ENCODE measurements around the gene HSDL2. TPM values are rescaled to one million over a fixed set of nuclear protein-coding genes. Genes with fewer than 3 reads are reported as not detected.

Gene HSDL2
- total and polyA plus RNA-seq, 3 experiments from 2014 or later = 14.9 to 17.9 (median 17.0) TPM

DNA sequence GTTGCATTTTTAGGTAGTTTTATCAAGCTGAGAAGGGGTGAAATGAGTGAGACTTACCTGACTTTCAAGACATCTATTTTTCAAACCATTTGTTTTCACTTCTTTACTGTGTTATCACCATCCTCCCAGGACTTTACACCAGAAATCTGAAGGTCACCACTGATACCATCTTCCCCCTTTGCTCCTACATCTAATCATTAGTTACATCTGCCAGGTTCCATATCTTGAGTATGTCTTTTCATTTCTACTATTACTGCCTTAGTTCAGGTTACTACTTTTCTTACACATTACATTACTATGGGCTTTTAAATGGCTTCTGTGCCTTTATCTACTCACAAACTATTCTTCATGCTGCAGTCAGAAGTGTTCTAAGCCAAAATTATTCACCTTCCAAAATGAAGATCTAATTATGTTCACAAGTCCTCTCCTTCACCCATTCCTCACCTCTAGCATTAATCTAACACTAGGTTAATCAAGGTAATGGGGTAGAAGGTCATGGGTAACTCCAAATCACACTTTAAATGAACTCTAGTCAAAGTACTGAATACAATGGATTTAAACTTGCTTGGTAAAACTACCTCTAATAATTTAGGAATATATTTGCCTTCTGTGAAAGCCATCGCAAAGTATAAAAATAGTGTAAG lies 2.1 kb upstream of the HSDL2 start:
- Mint-ChIP-seq H3K27me3 (no peaks in the 10 kb centered on the region), H3K4me1 (peaks cover 33 to 56% (median 46%) of the 10 kb centered on the region in 3 donors), H3K9me3 (peaks cover 0 to 3% (median 0%) of the 10 kb centered on the region in 5 donors), H3K4me3 (peak overlapping the region in 6 of 7 donors; percentile 3 to 99 (median 65)), H3K36me3 (peaks cover 2 to 14% (median 8%) of the 10 kb centered on the region in 3 donors), H3K27ac (peak overlapping the region in 5 of 8 donors; percentile 0 to 80 (median 7))
- Histone ChIP-seq H3K27me3 (ENCODE audit: insufficient read depth, low read length, poor library complexity, severe bottlenecking) (no peaks in the 10 kb centered on the region), H3K27ac (ENCODE audit: low read depth, low read length) (peak overlapping the region; percentile 87), H3K4me3 (ENCODE audit: low read length) (peak overlapping the region; percentile 88), H3K4me1 (ENCODE audit: insufficient read depth, low read length) (peaks cover 20% of the 10 kb centered on the region), H3K36me3 (ENCODE audit: insufficient read depth, low read length) (no peaks in the 10 kb centered on the region), H3K9me3 (ENCODE audit: low read length) (no peaks in the 10 kb centered on the region)
- ChIA-PET POLR2A (no interaction called here), CTCF (interaction anchor here (1.0 to 1.4 kb wide), 2 partner anchors 16 to 279 kb away, joined by 3 read pairs; no protein-coding TSS in a partner anchor)
- DNase-seq = no peak

GRCh38 chr9:112378328-112379176 lies 1.4 kb upstream of the HSDL2 start:
- H3K4me1 Mint-ChIP-seq = peaks cover 34 to 62% (median 49%) of the 10 kb centered on the region in 3 donors
- peak overlapping the region; percentile 87 for H3K27ac ChIP-seq (ENCODE audit: low read depth, low read length)
- DNase-seq = no peak
- POLR2A ChIA-PET = interaction anchor here (1.3 to 2.1 kb wide), 4 partner anchors 45 to 482 kb away, joined by 4 to 18 read pairs (median 10); partner anchors contain the start of genes KIAA1958, PTBP3 and UGCG
- H3K9me3 ChIP-seq (ENCODE audit: low read length) = no peaks in the 10 kb centered on the region
- no peaks in the 10 kb centered on the region for H3K27me3 Mint-ChIP-seq
- peak overlapping the region; percentile 97 to 99 (median 99) for H3K4me3 Mint-ChIP-seq
- H3K4me3 ChIP-seq (ENCODE audit: low read length) = peak overlapping the region; percentile 88
- H3K36me3 ChIP-seq (ENCODE audit: insufficient read depth, low read length) = no peaks in the 10 kb centered on the region
- H3K4me1 ChIP-seq (ENCODE audit: insufficient read depth, low read length) = peaks cover 20% of the 10 kb centered on the region
- H3K36me3 Mint-ChIP-seq = peaks cover 2 to 14% (median 5%) of the 10 kb centered on the region in 3 donors
- no peaks in the 10 kb centered on the region for H3K27me3 ChIP-seq (ENCODE audit: insufficient read depth, low read length, poor library complexity, severe bottlenecking)
- peaks cover 0 to under 1% (median 0%) of the 10 kb centered on the region in 5 donors for H3K9me3 Mint-ChIP-seq
- peak overlapping the region; percentile 92 to 99 (median 98) for H3K27ac Mint-ChIP-seq
- CTCF ChIA-PET = interaction anchor here (0.8 to 1.9 kb wide), 11 partner anchors 17 to 414 kb away, joined by 3 to 16 read pairs (median 3); partner anchors contain the start of gene KIAA1958

DNA sequence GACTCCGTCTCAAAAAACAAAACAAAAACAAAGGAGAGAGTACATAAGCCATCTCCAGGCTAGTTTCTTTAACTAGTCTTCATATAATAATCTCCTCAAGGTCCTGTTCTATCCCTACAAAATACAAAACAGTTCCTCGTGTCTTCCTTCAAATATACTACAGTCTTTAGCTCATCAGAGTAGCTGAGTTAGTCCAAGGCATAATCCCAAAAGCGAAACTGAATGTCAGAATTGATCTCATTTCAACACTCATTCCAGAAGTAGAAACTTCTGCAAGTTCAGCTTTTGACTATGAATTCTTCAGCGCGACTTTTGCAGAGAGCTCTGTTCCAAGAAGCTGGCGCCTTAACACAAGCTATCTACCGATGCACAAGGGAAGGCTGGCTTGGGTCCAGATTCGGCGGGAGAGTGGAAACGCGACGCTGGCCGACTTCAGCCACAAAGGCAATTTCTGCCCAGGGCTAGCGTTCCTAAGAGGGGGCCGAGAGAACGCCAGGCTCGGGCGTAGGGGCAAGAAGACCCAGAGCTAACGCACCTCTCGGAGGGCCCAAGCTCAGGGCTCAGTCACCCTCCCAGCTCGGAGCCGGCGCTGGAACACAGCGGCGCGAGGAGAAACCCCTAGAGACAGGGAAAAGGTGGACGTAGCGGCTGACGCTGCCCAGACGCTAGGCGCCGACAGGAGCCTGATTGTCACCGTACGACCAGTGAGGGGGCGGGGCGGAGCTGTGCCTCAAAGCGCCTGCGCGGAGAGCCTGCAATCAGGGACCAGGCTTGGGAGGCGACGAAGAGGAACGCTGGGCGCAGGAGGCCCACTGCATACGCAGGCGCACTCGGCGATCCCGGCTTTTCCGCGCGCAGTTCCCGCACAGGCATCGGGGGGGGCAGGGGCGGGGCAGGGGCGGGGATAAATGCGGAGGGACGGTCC lies 469 bp upstream of the HSDL2 start:
- POLR2A ChIA-PET = interaction anchor here (0.5 to 2.1 kb wide), 9 partner anchors 12 to 483 kb away, joined by 3 to 18 read pairs (median 4); partner anchors contain the start of genes INIP, KIAA1958, PTBP3 and UGCG
- Histone ChIP-seq H3K27me3 (ENCODE audit: insufficient read depth, low read length, poor library complexity, severe bottlenecking) (no peaks in the 10 kb centered on the region), H3K36me3 (ENCODE audit: insufficient read depth, low read length) (no peaks in the 10 kb centered on the region), H3K9me3 (ENCODE audit: low read length) (no peaks in the 10 kb centered on the region), H3K27ac (ENCODE audit: low read depth, low read length) (peak overlapping the region; percentile 87), H3K4me1 (ENCODE audit: insufficient read depth, low read length) (peaks cover 20% of the 10 kb centered on the region), H3K4me3 (ENCODE audit: low read length) (peak overlapping the region; percentile 88)
- Mint-ChIP-seq H3K36me3 (peaks cover 2 to 14% (median 4%) of the 10 kb centered on the region in 3 donors), H3K4me1 (peaks cover 35 to 64% (median 49%) of the 10 kb centered on the region in 3 donors), H3K27ac (peak overlapping the region; percentile 92 to 99 (median 98)), H3K27me3 (no peaks in the 10 kb centered on the region), H3K4me3 (peak overlapping the region; percentile 97 to 99 (median 99)), H3K9me3 (no peaks in the 10 kb centered on the region)
- CTCF ChIA-PET = interaction anchor here (0.8 to 1.9 kb wide), 11 partner anchors 18 to 413 kb away, joined by 3 to 16 read pairs (median 3); partner anchors contain the start of gene KIAA1958
- peak; percentile 93 to 99 (median 97) for DNase-seq

- Mint-ChIP-seq H3K9me3 (no peaks in the 10 kb centered on the region), H3K27me3 (no peaks in the 10 kb centered on the region), H3K36me3 (peaks cover 0 to 14% (median 2%) of the 10 kb centered on the region in 3 donors), H3K4me3 (peak overlapping the region; percentile 97 to 99 (median 99)), H3K27ac (peak overlapping the region; percentile 1 to 98 (median 90)), H3K4me1 (peaks cover 35 to 64% (median 53%) of the 10 kb centered on the region in 3 donors)
- Histone ChIP-seq H3K4me3 (ENCODE audit: low read length) (peak overlapping the region; percentile 79), H3K27me3 (ENCODE audit: insufficient read depth, low read length, poor library complexity, severe bottlenecking) (no peaks in the 10 kb centered on the region), H3K27ac (ENCODE audit: low read depth, low read length) (peak overlapping the region; percentile 87), H3K4me1 (ENCODE audit: insufficient read depth, low read length) (peaks cover 20% of the 10 kb centered on the region), H3K36me3 (ENCODE audit: insufficient read depth, low read length) (no peaks in the 10 kb centered on the region), H3K9me3 (ENCODE audit: low read length) (no peaks in the 10 kb centered on the region)
- ChIA-PET POLR2A (interaction anchor here (1.0 to 2.1 kb wide), 2 partner anchors 63 to 106 kb away, joined by 3 to 16 read pairs; partner anchors contain the start of gene KIAA1958), CTCF (no interaction called here)
- DNase-seq = peak in 2 of 5 donors; percentile 7 to 27
Observed at GRCh38 chr9:112380825-112381221, 915 bp downstream of the HSDL2 start.

- H3K4me3 ChIP-seq (ENCODE audit: low read length) = no peak overlapping the region
- no peaks in the 10 kb centered on the region for H3K9me3 Mint-ChIP-seq
- no peaks in the 10 kb centered on the region for H3K36me3 ChIP-seq (ENCODE audit: insufficient read depth, low read length)
- POLR2A ChIA-PET = no interaction called here
- no peak for DNase-seq
- no peaks in the 10 kb centered on the region for H3K27me3 Mint-ChIP-seq
- H3K36me3 Mint-ChIP-seq = peaks cover 0 to 14% (median 3%) of the 10 kb centered on the region in 3 donors
- H3K27ac ChIP-seq (ENCODE audit: low read depth, low read length) = no peak overlapping the region
- peaks cover 36 to 66% (median 53%) of the 10 kb centered on the region in 3 donors for H3K4me1 Mint-ChIP-seq
- H3K4me3 Mint-ChIP-seq = peak overlapping the region in 3 of 7 donors; percentile 21 to 99 (median 98)
- no peak overlapping the region for H3K27ac Mint-ChIP-seq
- no peaks in the 10 kb centered on the region for H3K9me3 ChIP-seq (ENCODE audit: low read length)
- no peaks in the 10 kb centered on the region for H3K27me3 ChIP-seq (ENCODE audit: insufficient read depth, low read length, poor library complexity, severe bottlenecking)
- H3K4me1 ChIP-seq (ENCODE audit: insufficient read depth, low read length) = peaks cover 19% of the 10 kb centered on the region
- CTCF ChIA-PET = no interaction called here
Observed at GRCh38 chr9:112382066-112382465, 2.2 kb downstream of the HSDL2 start.

- H3K36me3 Mint-ChIP-seq = peaks cover 0 to 14% (median 5%) of the 10 kb centered on the region in 3 donors
- no peaks in the 10 kb centered on the region for H3K9me3 Mint-ChIP-seq
- no peaks in the 10 kb centered on the region for H3K27me3 Mint-ChIP-seq
- Histone ChIP-seq H3K36me3 (ENCODE audit: insufficient read depth, low read length) (no peaks in the 10 kb centered on the region), H3K27ac (ENCODE audit: low read depth, low read length) (no peak overlapping the region), H3K4me1 (ENCODE audit: insufficient read depth, low read length) (peaks cover 16% of the 10 kb centered on the region), H3K4me3 (ENCODE audit: low read length) (no peak overlapping the region), H3K27me3 (ENCODE audit: insufficient read depth, low read length, poor library complexity, severe bottlenecking) (no peaks in the 10 kb centered on the region), H3K9me3 (ENCODE audit: low read length) (no peaks in the 10 kb centered on the region)
- H3K4me3 Mint-ChIP-seq = peak overlapping the region in 1 of 7 donors; percentile 98
- DNase-seq = no peak
- peaks cover 35 to 66% (median 53%) of the 10 kb centered on the region in 3 donors for H3K4me1 Mint-ChIP-seq
- CTCF ChIA-PET = no interaction called here
- H3K27ac Mint-ChIP-seq = no peak overlapping the region
- POLR2A ChIA-PET = no interaction called here
Observed at GRCh38 chr9:112382501-112383364, 2.8 kb downstream of the HSDL2 start.

Measured in CD8-positive, alpha-beta memory T cell (primary cell).